GM12865 (cell line): ENCODE results near the gene VWDE.

Experiments
- DNase-seq: peaks from one replicate; pipeline ENCODE4 v3.0.0; 2010; ENCODE audit warnings: low read depth
- H3K4me3 ChIP-seq: 2 replicates; pipeline ENCODE4 v1.5.1; 2011; ENCODE audit warnings: mild to moderate bottlenecking, low read depth, low read length, control low read depth
- TF ChIP-seq, protein P1 (sequence below): IDR thresholded peaks from 2 replicates; pipeline ENCODE4 v1.5.1; 2011; ENCODE audit warnings: low read length, control low read depth, low read depth, inconsistent platforms; ENCODE audit not compliant: insufficient read depth; ENCODE audit errors: missing control alignments

VWDE gene

DNA sequence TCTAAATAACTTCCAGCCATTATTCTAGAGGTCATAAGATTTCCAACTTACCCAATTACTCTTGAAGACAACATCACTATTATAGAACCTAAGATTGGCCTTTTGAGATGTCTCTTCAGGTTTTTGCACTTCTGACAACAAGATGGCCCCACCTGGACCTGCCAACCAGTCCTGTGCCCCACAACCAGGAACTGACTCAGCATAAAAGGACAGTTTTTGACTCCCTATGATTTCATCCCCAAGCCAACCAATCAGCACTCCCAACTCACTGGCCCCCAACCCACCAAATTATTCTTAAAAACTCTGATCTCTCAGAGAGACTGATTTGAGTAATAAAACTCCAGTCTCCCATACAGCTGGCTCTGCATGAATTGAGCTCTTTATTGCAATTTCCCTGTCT is 98.2 kb downstream of the VWDE start:
- no peak for DNase-seq
- no peak overlapping the region for H3K4me3 ChIP-seq
- TF ChIP-seq, protein P1, sequence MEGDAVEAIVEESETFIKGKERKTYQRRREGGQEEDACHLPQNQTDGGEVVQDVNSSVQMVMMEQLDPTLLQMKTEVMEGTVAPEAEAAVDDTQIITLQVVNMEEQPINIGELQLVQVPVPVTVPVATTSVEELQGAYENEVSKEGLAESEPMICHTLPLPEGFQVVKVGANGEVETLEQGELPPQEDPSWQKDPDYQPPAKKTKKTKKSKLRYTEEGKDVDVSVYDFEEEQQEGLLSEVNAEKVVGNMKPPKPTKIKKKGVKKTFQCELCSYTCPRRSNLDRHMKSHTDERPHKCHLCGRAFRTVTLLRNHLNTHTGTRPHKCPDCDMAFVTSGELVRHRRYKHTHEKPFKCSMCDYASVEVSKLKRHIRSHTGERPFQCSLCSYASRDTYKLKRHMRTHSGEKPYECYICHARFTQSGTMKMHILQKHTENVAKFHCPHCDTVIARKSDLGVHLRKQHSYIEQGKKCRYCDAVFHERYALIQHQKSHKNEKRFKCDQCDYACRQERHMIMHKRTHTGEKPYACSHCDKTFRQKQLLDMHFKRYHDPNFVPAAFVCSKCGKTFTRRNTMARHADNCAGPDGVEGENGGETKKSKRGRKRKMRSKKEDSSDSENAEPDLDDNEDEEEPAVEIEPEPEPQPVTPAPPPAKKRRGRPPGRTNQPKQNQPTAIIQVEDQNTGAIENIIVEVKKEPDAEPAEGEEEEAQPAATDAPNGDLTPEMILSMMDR = no peak

DNA sequence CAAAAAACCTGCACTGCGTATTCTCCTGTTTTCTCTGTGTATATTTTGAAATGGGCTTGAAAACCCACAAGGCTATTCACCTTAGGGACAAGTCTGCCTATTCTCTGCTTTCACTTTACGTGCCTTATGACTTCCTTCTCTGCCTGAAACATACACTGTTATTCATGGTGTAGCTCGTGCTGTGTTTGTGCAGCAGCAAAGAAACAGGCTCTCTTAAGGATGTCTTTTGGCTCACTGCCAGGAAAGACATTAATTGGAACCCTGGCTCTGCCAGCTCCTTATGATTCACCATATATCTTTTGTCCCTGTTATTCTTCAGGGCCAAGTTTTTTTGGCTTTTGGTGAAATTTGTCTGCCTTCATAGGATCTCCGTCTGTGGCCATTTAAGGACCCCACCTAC is 100.2 kb downstream of the VWDE start:
- H3K4me3 ChIP-seq = no peak overlapping the region
- DNase-seq = no peak
- TF ChIP-seq, protein P1 = no peak

DNA sequence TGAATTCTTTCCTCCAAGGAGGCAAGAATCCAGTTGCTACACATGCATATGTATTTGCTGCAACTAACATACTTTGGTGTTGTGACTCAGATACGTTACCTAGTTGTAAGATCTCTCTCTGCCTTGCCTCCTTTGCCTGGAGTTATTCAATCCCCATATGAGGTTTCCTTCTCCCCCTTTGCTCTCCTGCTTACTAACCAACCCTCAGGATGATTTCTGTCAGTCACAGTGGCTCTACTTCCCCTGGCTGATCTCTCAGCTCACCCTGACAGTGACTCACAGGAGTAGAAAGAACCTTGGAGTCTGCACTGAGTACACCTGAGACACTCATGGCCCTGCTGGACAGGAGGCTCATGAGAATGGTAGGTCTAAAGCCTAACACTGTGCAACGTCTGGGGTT is 100.6 kb downstream of the VWDE start:
- no peak overlapping the region for H3K4me3 ChIP-seq
- TF ChIP-seq, protein P1 = no peak
- no peak for DNase-seq

DNA sequence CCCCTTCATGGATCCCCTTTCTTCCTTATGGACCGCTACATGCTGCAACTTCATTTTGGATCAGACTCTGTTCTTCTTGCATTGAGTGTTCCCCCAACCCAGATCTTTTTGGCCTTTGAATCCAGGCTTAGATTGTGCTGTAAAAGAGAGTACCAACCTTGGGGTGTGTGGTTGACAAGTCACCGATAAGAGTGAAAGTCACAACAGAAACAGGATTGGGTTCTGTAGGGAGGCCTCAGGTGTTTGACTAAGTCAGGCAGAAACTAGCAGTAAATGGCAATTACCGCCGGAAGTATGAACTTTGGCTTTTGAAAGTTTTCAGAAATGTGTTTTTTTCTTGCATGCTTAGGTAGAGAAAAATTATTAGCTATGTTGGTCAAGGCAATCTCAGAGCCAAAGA is 103.2 kb downstream of the VWDE start:
- no peak overlapping the region for H3K4me3 ChIP-seq
- DNase-seq = no peak
- TF ChIP-seq, protein P1 = no peak

DNA sequence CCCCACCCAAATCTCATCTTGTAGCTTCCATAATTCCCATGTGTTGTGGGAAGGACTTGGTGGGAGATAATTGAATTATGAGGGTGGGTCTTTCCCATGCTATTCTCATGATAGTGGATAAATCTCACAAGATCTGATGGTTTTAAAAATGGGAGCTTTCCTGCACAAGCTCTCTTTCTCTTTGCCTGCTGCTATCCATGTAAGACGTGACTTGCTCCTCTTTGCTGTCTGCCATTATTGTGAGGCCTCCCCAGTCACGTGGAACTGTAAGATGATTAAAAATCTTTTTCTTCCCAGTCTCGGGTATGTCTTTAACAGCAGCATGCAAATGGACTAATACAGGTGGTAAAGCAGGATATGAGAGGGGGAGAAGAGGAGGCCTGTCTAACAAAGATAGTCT is 104.3 kb downstream of the VWDE start:
- TF ChIP-seq, protein P1 = no peak
- DNase-seq = no peak

DNA sequence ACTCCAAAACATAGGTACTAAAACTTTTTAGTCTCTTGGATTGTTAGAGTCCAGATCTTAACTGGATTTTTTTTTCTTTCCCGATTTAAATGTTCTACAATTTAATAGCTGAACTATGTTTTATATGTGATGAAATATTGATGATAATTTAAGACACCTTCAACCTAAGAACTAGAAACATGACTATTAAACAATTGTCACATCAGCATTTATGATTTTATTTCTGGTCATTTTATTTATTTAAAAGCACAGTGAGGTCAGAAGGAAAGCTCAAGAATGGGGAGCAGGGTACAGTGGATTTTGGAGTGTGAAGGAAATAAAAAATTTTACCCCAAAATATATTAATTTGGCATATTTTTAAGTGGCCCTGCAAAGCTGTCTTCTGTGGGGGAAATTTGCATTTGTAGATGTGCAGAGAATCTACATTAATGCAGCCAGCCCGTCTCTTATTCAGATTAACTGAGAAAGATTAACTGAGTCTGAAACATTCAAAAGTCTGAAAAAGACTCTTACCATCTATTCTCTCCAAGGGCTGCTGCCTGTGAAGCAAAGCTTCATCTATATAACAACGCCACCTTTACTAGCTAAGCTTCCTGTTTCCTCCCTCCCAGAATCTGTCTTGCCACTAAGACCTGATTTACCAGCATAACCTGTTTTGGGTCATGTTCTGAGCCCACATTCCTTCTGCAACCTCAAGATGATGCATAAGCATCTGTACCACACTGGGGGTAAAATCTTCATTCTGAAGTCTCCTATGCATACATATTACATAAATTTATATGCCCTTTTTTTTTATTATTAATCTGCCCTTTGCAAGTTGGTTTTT is 106.2 kb downstream of the VWDE start:
- H3K4me3 ChIP-seq = no peak overlapping the region
- no peak for DNase-seq
- TF ChIP-seq, protein P1 = no peak

More for the DNA sequence above, 104.3 kb downstream of the VWDE start:
- H3K4me3 ChIP-seq = no peak overlapping the region

DNA sequence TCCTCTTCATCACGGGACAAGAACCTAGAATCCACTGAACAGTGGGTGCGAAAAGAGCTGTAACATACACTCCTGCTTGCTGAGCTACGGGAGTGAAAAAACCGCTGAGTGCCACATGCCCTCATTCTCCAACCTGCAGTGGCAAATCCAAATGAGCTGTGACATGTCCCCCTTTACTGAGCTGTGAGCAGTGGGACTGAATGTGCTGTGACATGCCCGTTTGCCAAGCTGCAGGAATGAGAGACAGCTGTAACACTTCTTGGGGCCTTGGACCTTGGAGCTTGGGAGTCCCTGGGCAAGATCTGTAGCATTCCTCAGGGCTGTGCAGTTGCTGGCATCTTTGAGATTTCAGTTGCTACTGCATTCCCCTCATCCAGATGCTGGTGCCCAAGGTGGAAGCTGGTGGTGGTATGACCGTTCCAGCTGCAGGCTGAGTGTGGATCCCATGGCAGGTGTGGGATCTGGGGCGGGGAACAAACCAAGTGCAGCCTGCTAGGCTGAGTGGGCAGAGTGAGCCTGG is 107.6 kb downstream of the VWDE start:
- TF ChIP-seq, protein P1 = no peak

More for the DNA sequence above, 107.6 kb downstream of the VWDE start:
- no peak for DNase-seq
- no peak overlapping the region for H3K4me3 ChIP-seq
